Tibial nerve (tissue), 4 donors: ENCODE measurements around the gene NUPR1.

ENCODE experiments used
- CTCF ChIP-seq, 5 experiments: fragments of 200-600 bp in 3 of 5; fragments of 450-650 bp in 2 of 5; sonication (generic) in 3 of 5; IDR thresholded peaks; one replicate each; pipeline ENCODE4 v1.5.1; 2016 to 2019; ENCODE audit warnings: antibody characterized with exemption in 5 of 5, mild to moderate bottlenecking in 3 of 5, moderate library complexity in 2 of 5
- EP300 ChIP-seq, 2 donors: sonication (generic); formaldehyde crosslinking; IDR thresholded peaks; one replicate each; pipeline ENCODE4 v1.6.1; 2017; ENCODE audit warnings: antibody characterized with exemption in 2 of 2, mild to moderate bottlenecking in 1 of 2
- POLR2A ChIP-seq, 2 donors: fragments of 450-650 bp; IDR thresholded peaks; one replicate each; pipeline ENCODE4 v1.6.1; 2017; ENCODE audit warnings: antibody characterized with exemption in 2 of 2, mild to moderate bottlenecking in 2 of 2, moderate library complexity in 2 of 2

GRCh38 chr16:28498666-28499381 is 40.0 kb downstream of the NUPR1 start:
- TF ChIP-seq CTCF (IDR thresholded peaks at IDR 0.05): no peak
- TF ChIP-seq EP300 (IDR thresholded peaks at IDR 0.05): no peak
- no peak for TF ChIP-seq POLR2A (IDR thresholded peaks at IDR 0.05)
